ENCODE results near the gene DCST2.

DNA sequence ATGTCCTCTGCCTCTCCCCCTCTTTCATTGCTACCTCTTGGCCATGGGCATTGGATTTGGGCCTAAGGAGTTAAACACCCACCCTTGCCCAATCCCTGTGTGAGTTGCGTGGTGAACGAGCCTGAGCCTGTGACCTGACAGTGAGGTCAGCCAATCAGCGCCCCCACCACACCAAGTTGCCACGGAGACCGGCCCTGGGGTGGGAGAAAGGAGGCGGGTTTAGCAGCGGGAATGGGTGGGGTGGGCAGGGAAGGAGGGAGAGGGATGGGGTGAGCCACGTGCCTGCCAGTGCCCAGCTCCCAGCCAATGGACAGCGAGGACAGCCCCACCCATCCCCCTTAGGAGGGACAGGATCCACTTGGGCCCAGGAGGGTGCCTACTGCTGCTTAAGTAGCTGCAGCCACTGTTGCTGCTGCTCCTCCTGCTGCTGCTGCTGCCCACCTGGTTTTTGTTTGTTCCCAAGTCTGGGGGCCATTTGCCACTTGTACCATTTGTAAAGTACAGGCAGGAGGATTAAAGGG, 21.5 kb downstream of the DCST2 start:
- TF ChIP-seq POLR2AphosphoS5 (IDR thresholded peaks at IDR 0.05; ENCODE audit: low read depth) (no peak), GABPA (IDR thresholded peaks at IDR 0.05; ENCODE audit: low read depth) (no peak), SPI1 (IDR thresholded peaks at IDR 0.05; ENCODE audit: borderline replicate concordance, low read depth) (no peak)
- TF ChIP-seq, protein P1, sequence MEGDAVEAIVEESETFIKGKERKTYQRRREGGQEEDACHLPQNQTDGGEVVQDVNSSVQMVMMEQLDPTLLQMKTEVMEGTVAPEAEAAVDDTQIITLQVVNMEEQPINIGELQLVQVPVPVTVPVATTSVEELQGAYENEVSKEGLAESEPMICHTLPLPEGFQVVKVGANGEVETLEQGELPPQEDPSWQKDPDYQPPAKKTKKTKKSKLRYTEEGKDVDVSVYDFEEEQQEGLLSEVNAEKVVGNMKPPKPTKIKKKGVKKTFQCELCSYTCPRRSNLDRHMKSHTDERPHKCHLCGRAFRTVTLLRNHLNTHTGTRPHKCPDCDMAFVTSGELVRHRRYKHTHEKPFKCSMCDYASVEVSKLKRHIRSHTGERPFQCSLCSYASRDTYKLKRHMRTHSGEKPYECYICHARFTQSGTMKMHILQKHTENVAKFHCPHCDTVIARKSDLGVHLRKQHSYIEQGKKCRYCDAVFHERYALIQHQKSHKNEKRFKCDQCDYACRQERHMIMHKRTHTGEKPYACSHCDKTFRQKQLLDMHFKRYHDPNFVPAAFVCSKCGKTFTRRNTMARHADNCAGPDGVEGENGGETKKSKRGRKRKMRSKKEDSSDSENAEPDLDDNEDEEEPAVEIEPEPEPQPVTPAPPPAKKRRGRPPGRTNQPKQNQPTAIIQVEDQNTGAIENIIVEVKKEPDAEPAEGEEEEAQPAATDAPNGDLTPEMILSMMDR (IDR thresholded peaks at IDR 0.05; ENCODE audit: insufficient read depth, low read length): no peak
- TF ChIP-seq, protein P2, sequence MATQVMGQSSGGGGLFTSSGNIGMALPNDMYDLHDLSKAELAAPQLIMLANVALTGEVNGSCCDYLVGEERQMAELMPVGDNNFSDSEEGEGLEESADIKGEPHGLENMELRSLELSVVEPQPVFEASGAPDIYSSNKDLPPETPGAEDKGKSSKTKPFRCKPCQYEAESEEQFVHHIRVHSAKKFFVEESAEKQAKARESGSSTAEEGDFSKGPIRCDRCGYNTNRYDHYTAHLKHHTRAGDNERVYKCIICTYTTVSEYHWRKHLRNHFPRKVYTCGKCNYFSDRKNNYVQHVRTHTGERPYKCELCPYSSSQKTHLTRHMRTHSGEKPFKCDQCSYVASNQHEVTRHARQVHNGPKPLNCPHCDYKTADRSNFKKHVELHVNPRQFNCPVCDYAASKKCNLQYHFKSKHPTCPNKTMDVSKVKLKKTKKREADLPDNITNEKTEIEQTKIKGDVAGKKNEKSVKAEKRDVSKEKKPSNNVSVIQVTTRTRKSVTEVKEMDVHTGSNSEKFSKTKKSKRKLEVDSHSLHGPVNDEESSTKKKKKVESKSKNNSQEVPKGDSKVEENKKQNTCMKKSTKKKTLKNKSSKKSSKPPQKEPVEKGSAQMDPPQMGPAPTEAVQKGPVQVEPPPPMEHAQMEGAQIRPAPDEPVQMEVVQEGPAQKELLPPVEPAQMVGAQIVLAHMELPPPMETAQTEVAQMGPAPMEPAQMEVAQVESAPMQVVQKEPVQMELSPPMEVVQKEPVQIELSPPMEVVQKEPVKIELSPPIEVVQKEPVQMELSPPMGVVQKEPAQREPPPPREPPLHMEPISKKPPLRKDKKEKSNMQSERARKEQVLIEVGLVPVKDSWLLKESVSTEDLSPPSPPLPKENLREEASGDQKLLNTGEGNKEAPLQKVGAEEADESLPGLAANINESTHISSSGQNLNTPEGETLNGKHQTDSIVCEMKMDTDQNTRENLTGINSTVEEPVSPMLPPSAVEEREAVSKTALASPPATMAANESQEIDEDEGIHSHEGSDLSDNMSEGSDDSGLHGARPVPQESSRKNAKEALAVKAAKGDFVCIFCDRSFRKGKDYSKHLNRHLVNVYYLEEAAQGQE (IDR thresholded peaks at IDR 0.05; ENCODE audit: insufficient replicate concordance, low read depth): no peak
